HuH-7 (cell line): ENCODE results near the gene IMMT.
A peak's percentile ranks its signal among the peaks of the same experiment; 100 is the strongest.
"Not testable (repeated sequence)": the region's sequence is repeated elsewhere in the genome, so short reads cannot be mapped to it uniquely, and the experiment has no call there.

ENCODE experiments used
- DNase-seq: peaks from one replicate; pipeline ENCODE4 v3.0.0; 2011; ENCODE audit warnings: low spot score

Gene IMMT

GRCh38 chr2:86195055-86195807 is at the start of gene IMMT:
Gene IMMT, minus strand, starts transcription at chr2:86195462. Its CDS starts 80 bp downstream, at chr2:86195382.
- DNase-seq, result peak; percentile 93

DNA sequence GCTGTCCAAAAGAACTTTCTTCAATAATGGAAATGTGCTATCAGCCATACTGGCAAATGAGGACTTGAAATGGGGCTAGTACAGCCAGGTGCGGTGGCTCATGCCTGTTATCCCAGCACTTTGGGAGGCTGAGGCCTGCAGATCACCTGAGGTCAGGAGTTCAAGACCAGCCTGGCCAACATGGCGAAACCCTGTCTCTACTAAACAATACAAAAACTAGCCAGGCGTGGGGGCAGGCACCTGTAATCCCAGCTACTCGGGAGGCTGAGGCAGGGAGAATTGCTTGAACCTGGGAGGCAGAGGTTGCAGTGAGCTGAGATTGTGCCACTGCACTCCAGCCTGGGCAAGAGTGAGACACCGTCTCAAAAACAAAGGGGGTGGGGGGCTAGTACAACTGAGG is 49.5 kb upstream of the IMMT start:
- DNase-seq, result not testable (repeated sequence)

- no peak for DNase-seq
Observed at GRCh38 chr2:86243950-86244733, 48.9 kb upstream of the IMMT start.

- no peak for DNase-seq
Observed at GRCh38 chr2:86243272-86243671, 48.0 kb upstream of the IMMT start.

DNA sequence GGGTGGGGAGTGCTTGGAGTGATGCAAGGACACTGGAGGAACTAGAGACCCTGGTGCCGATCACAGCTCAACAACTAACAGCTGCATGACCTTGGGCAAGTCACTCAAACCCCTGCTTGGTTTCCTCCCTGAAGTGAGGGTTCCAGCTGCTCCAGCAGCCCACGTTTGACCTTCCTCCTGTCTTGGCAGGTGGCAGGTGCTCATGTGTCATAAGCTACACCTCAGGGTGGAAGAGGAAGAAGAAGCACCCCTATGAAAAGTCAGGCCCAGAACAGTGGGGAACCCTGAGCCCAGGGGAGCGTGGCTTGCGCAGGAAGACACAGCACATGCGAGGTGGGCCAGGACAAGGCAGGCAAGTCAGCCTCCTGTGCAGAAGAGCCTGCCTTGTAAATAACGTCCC is 46.3 kb upstream of the IMMT start:
- DNase-seq, result no peak

- DNase-seq, result no peak
Observed at GRCh38 chr2:86240251-86240650, 45.0 kb upstream of the IMMT start.

- DNase-seq, result no peak
Observed at GRCh38 chr2:86239745-86240144, 44.5 kb upstream of the IMMT start.

GRCh38 chr2:86239326-86239725 is 44.1 kb upstream of the IMMT start:
- no peak for DNase-seq

DNA sequence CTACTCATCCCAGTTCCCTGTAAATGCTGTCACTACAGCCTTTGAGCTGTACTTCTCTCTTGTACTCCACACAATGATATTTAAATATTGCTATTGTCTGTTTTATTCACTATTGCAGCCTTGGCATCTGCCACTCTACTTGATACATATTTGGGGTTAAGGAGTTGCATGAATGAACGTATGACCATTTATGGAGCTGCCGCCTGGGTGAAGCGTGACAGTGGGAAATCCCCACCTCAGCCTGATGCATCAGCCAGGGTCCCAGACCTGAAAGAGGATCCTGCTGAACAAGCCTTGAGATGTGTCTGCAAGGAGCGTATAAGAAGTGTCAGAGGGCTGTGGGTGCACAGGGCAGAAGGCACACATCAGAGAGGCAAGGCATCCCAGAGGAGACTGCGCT is 43.1 kb upstream of the IMMT start:
- no peak for DNase-seq

GRCh38 chr2:86237172-86237571 is 41.9 kb upstream of the IMMT start:
- DNase-seq, result no peak

- no peak for DNase-seq
Observed at GRCh38 chr2:86235196-86235980, 40.1 kb upstream of the IMMT start.

GRCh38 chr2:86234563-86235131 is 39.4 kb upstream of the IMMT start:
- no peak for DNase-seq

DNA sequence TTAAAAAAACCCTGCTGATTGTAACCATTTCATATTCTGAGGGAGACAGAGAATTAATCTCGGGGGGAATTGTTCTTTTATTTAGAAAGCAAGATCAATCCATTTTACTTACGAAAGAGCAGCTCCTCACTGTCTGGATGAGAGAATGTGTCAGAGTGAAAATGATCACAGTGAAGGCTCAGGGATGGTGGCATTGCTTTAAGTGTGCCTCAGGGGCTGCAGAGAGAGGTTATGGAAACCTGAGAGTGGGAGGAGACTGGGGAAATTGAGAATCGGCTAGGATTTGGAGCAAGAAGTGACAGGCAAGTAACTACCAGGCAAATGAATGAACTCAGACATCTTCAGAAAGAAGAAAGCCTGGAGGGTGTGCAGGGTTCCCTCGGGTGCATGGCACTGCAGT is 38.2 kb upstream of the IMMT start:
- DNase-seq, result no peak

GRCh38 chr2:86232910-86233309 is 37.6 kb upstream of the IMMT start:
- DNase-seq, result no peak

- no peak for DNase-seq
Observed at GRCh38 chr2:86232373-86232784, 37.1 kb upstream of the IMMT start.

- no peak for DNase-seq
Observed at GRCh38 chr2:86231680-86232372, 36.6 kb upstream of the IMMT start.

GRCh38 chr2:86230961-86231360 is 35.7 kb upstream of the IMMT start:
- no peak for DNase-seq

DNA sequence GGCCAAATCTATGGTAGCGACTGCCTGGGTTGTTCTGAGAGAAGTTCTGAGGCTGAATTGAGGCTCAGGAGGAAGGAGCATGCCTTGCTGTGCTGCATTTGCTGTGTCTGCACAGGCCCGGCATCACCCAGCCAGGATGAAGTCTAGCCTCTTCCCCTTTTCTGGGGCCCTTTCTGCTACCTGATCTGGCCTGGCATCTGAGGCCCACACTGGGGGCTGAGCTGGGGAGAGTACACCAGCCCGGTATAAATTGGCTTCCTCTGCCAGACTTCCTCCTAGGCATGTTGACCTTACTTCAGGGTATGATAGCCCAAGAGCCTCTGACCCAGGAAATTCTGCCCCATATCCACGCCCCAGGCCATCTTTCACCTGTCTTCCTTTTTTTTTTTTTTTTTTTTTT is 34.0 kb upstream of the IMMT start:
- DNase-seq, result no peak

DNA sequence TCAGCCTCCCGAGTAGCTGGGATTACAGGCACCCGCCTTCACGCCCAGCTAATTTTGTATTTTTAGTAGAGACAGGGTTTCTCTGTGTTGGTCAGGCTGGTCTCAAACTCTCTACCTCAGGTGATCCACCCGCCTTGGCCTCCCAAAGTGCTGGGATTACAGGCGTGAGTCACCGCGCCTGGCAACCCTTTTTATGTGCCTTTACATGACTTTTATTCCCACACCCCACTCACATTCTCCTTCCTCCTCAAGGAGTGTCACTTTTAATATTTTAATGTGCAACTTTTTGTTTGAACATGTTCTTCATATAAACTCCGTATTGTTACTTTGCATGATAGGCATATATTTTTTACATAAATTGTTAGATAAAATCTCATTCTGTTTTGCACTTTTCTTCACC is 33.3 kb upstream of the IMMT start:
- not testable (repeated sequence) for DNase-seq

- DNase-seq, result no peak
Observed at GRCh38 chr2:86227685-86228084, 32.4 kb upstream of the IMMT start.

DNA sequence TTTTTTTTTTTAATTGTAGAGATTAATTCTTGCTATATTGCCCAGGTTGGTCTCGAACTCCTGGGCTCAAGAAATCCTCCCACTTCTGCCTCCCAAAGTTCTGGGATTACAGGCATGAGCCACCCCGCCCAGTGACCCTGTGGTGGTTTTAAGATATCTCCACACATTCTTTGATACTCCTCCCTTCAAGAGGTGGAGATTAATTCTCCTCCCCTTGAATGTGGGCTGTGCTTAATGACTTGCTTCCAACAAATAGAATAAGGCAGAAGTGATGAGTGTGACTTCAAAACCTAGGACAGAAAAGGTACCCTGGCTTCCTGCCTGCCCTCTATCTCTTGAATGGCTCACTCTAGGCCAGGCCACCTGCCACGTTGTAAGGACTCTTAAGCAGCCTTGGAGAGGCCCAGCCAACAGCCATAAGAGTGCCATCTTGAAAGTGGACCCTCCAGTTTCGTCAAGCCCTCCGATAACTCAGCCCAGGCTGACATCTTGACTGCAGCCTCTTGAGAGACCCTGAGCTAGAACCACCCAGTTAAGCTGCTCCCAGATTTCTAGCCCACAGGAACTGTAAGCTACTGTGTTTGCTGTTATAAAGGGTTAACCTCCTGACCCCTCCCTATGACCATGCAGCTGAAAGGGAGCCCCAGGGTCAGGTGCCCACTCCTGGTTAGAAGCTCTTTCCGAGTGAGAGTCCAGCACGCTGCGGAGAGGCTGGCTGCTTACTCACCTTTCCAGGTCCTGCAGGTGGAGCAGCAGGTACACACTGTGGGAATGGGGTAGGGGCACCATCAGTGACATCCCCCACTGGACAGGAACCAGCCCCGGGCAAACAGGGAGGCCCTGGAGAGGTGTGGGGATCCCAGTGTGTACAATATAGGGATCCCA is 31.6 kb upstream of the IMMT start:
- DNase-seq, result no peak
